OCI-LY3 (cell line): ENCODE measurements around the gene SIRPG.
A peak's percentile ranks its signal among the peaks of the same experiment; 100 is the strongest.

Experiments used
- H2AFZ ChIP-seq: fragments of 200-600, 300-600 bp; shearing (Covaris generic); 2 replicates; pipeline ENCODE4 v1.6.0; 2014; ENCODE audit warnings: antibody characterized with exemption, low read depth, low read length
- H3K27ac ChIP-seq: fragments of 200-600, 300-600 bp; sonication (generic); 2 replicates; pipeline ENCODE4 v1.5.1; 2014; ENCODE audit warnings: mild to moderate bottlenecking, low read length, moderate library complexity, mixed read lengths
- H3K27me3 ChIP-seq: fragments of 200-600, 300-600 bp; sonication (generic); 2 replicates; pipeline ENCODE4 v1.6.1; 2014; ENCODE audit warnings: low read depth, low read length, mixed read lengths
- H3K36me3 ChIP-seq: fragments of 200-600, 300-600 bp; sonication (generic); replicated peaks from 2 replicates; pipeline ENCODE3; 2014; ENCODE audit warnings: low read depth, low read length, mixed read lengths
- H3K4me1 ChIP-seq: fragments of 300-600, 200-600 bp; sonication (generic); 2 replicates; pipeline ENCODE4 v1.6.1; 2014; ENCODE audit warnings: low read length, mixed read lengths
- H3K4me2 ChIP-seq: fragments of 200-600, 300-600 bp; sonication (generic); 2 replicates; pipeline ENCODE4 v1.6.1; 2014; ENCODE audit warnings: low read length, mixed read lengths
- H3K4me3 ChIP-seq: fragments of 300-600, 200-600 bp; sonication (generic); 2 replicates; pipeline ENCODE4 v1.5.1; 2014; ENCODE audit warnings: antibody characterized with exemption, mild to moderate bottlenecking, low read length, moderate library complexity
- H3K79me2 ChIP-seq: fragments of 300-600, 200-600 bp; shearing (Covaris generic); 2 replicates; pipeline ENCODE4 v1.6.1; 2014; ENCODE audit warnings: mild to moderate bottlenecking, low read length, mixed read lengths
- H3K9ac ChIP-seq: fragments of 300-600, 200-600 bp; shearing (Covaris generic); 2 replicates; pipeline ENCODE4 v1.6.0; 2014; ENCODE audit warnings: mild to moderate bottlenecking, low read length, moderate library complexity
- H3K9me3 ChIP-seq: fragments of 200-600, 300-600 bp; shearing (Covaris generic); 2 replicates; pipeline ENCODE4 v1.6.1; 2014; ENCODE audit warnings: low read length, mixed read lengths; ENCODE audit not compliant: insufficient read depth
- H4K20me1 ChIP-seq: fragments of 200-600, 300-600 bp; sonication (generic); 2 replicates; pipeline ENCODE4 v1.6.1; 2016; ENCODE audit warnings: low read length, mixed read lengths; ENCODE audit not compliant: insufficient read depth
- EZH2phosphoT487 ChIP-seq: fragments of 200-600 bp; shearing (Covaris generic); IDR thresholded peaks from 2 replicates; pipeline ENCODE4 v1.6.1; 2018; ENCODE audit warnings: antibody characterized with exemption, mixed run types, low read depth
- TF ChIP-seq, protein P1 (sequence below): fragments of 200-600, 300-600 bp; sonication (generic); IDR thresholded peaks from 2 replicates; pipeline ENCODE4 v1.5.1; 2014; ENCODE audit warnings: antibody characterized with exemption, low read length, low read depth

The SIRPG gene

DNA sequence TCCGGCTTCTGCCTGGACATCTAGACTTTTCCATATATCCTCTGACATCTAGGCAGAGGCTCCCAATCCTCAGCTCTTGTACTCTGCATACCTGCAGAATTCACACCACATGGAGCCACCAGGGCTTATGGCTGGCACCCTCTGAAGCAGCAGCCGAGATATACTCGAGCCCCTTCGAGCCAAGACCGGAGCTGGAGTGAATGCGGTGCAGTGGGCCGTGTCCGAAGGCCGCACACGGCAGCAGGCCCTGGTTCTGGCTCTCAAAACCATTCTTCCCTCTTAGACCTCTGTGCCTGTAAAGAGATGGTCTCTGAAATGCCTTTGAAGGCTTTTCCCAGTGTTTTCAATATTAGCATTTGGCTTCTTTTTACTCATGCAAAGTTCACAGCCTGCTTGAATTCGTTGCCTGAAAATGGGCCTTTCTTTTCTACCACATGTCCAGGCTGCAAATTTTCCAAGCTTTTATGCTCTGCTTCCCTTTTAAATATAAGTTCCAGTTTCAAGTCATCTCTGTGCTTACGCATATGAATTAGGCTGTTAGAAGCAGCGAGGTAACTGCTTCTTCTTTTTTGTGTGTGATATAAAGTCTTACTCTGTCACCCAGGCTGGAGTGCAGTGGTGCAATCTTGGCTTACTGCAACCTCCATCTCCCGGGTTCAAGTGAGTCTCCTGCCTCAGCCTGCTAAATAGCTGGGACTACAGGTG is 33.9 kb downstream of the SIRPG start:
- no peak overlapping the region for H3K4me3 ChIP-seq
- TF ChIP-seq, protein P1, sequence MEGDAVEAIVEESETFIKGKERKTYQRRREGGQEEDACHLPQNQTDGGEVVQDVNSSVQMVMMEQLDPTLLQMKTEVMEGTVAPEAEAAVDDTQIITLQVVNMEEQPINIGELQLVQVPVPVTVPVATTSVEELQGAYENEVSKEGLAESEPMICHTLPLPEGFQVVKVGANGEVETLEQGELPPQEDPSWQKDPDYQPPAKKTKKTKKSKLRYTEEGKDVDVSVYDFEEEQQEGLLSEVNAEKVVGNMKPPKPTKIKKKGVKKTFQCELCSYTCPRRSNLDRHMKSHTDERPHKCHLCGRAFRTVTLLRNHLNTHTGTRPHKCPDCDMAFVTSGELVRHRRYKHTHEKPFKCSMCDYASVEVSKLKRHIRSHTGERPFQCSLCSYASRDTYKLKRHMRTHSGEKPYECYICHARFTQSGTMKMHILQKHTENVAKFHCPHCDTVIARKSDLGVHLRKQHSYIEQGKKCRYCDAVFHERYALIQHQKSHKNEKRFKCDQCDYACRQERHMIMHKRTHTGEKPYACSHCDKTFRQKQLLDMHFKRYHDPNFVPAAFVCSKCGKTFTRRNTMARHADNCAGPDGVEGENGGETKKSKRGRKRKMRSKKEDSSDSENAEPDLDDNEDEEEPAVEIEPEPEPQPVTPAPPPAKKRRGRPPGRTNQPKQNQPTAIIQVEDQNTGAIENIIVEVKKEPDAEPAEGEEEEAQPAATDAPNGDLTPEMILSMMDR = no peak
- TF ChIP-seq EZH2phosphoT487 = no peak
- H3K27me3 ChIP-seq = peaks cover 6% of the 10 kb centered on the region; the same call in 1 of the 2 replicates
- no peak overlapping the region for H3K9ac ChIP-seq
- peaks cover 66% of the 10 kb centered on the region for H3K4me1 ChIP-seq
- no peaks in the 10 kb centered on the region for H4K20me1 ChIP-seq
- peak overlapping the region; percentile 45 for H3K27ac ChIP-seq
- peak overlapping the region; percentile 34 for H3K4me2 ChIP-seq
- no peaks in the 10 kb centered on the region; the same call in 1 of the 2 replicates for H3K9me3 ChIP-seq
- H2AFZ ChIP-seq = no peak overlapping the region
- no peaks in the 10 kb centered on the region for H3K79me2 ChIP-seq
- peaks cover 7% of the 10 kb centered on the region for H3K36me3 ChIP-seq

- Histone ChIP-seq H3K27me3 (0 out of 2 replicates have a peak, but pooled peaks cover 2% of the 10 kb centered on the region), H3K4me3 (no peak overlapping the region), H3K27ac (peak overlapping the region; percentile 55), H3K9ac (peak overlapping the region; percentile 13; the same call in 1 of the 2 replicates), H3K4me1 (peaks cover 66% of the 10 kb centered on the region), H3K9me3 (no peaks in the 10 kb centered on the region; the same call in 1 of the 2 replicates), H2AFZ (peak overlapping the region; percentile 58; the same call in 1 of the 2 replicates), H3K4me2 (peak overlapping the region; percentile 53), H4K20me1 (no peaks in the 10 kb centered on the region), H3K36me3 (peaks cover 7% of the 10 kb centered on the region), H3K79me2 (no peaks in the 10 kb centered on the region)
- TF ChIP-seq, protein P1 = no peak
- no peak for TF ChIP-seq EZH2phosphoT487
Measured at GRCh38 chr20:1622450-1622849, 35.1 kb downstream of the SIRPG start.

DNA sequence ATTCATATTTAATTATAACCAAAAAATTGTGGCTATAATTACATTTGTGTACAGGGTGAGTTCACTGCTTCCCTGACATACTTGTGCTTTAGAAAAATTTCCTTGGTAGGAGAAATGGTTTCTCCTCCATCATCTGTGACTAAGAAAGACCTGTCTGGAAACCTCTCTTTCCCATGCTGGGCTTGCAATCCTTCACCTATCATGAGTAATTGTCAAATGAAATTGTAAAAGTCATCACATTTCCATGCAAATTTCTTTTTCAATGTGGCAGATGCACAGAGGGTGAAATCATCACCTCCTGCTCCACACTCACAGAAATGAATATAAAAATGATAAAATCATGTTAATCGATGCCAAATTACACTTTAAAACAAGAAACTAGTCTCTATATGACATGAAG is 36.3 kb downstream of the SIRPG start:
- Histone ChIP-seq H3K4me3 (no peak overlapping the region), H3K36me3 (peaks cover 7% of the 10 kb centered on the region), H3K9me3 (no peaks in the 10 kb centered on the region; the same call in 1 of the 2 replicates), H3K27ac (no peak overlapping the region), H3K27me3 (no peaks in the 10 kb centered on the region), H3K79me2 (no peaks in the 10 kb centered on the region), H2AFZ (no peak overlapping the region), H3K4me1 (peaks cover 69% of the 10 kb centered on the region), H4K20me1 (no peaks in the 10 kb centered on the region), H3K4me2 (no peak overlapping the region), H3K9ac (no peak overlapping the region)
- no peak for TF ChIP-seq EZH2phosphoT487
- TF ChIP-seq, protein P1 = no peak

DNA sequence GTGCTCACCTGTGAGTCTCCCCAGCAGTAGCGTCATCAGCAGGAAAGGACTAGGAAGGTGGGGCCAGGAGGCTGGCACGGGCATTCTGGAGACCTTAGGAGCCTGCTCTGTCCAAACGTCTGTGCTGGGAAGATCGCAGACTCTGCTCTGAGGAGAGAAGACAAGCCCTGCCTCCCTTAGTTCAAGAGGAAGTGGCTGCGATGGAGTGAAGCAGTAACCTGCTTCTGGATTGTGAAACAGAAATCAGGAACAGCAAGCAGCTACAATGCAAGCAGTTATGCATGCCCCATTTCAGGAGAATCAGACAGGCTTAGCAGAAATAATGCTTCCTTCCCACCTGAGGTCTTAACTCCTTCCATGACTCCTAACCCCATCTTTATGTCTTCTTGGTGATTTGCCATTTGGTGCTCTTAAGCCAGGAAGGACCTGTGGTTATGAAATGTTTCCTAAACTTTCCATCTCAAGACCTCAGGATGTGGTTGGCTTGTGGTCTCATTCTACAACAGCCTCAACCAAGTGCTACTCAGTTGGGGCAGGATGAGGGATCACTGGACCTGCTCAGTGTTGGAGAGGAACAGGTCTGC is 37.6 kb downstream of the SIRPG start, which contains the start of gene SIRPB1:
Gene SIRPB1, minus strand, starts transcription at position 149 of the 584 bp plus-strand sequence. Its CDS starts 65 bp downstream, at position 84.
- Histone ChIP-seq H3K79me2 (no peaks in the 10 kb centered on the region), H3K4me1 (peaks cover 61% of the 10 kb centered on the region), H3K9ac (no peak within 1 kb of the TSS), H3K36me3 (peaks cover 7% of the 10 kb centered on the region), H3K4me3 (peak within 1 kb of the TSS; percentile 4; the same call in 1 of the 2 replicates), H3K27me3 (no peaks in the 10 kb centered on the region), H3K27ac (no peak within 1 kb of the TSS), H4K20me1 (no peaks in the 10 kb centered on the region), H3K9me3 (no peaks in the 10 kb centered on the region; the same call in 1 of the 2 replicates), H3K4me2 (peak within 1 kb of the TSS; percentile 19), H2AFZ (peak within 1 kb of the TSS; percentile 49; the same call in 1 of the 2 replicates)
- TF ChIP-seq EZH2phosphoT487 = no peak
